ENCODE results near the gene DOK7. TPM values are rescaled to one million over a fixed set of nuclear protein-coding genes. Genes with fewer than 3 reads are reported as not detected.

Gene DOK7
- total and polyA plus RNA-seq, 2 donors (not counting 1 experiment from before 2014, with no cell fraction given) = 0.17 TPM; not detected in 1

GRCh38 chr4:3488820-3489219 lies 25.7 kb downstream of the DOK7 start:
- no peak for TF ChIP-seq CTCF (conservative IDR thresholded peaks at IDR 0.05 in 1 of 2, IDR thresholded peaks at IDR 0.05 in 1 of 2; ENCODE audit: low read depth in 1 of 2, low read length in 2 of 2)
- TF ChIP-seq EZH2 (IDR thresholded peaks at IDR 0.05; ENCODE audit: low read length, missing control alignments) = no peak
- H3K79me2 ChIP-seq (ENCODE audit: control insufficient read depth, insufficient read depth, low read length) = no peaks in the 10 kb centered on the region
- H3K9ac ChIP-seq (ENCODE audit: insufficient read depth, low read length) = no peak overlapping the region
- H3K36me3 ChIP-seq (ENCODE audit: control insufficient read depth, insufficient read depth, low read length) = no peaks in the 10 kb centered on the region
- H3K9me3 ChIP-seq (ENCODE audit: control insufficient read depth, insufficient read depth, low read depth, low read length) = no peaks in the 10 kb centered on the region
- no peak overlapping the region for H3K27ac ChIP-seq (ENCODE audit: insufficient read depth, low read length)
- H4K20me1 ChIP-seq (ENCODE audit: control insufficient read depth, extremely low read depth, insufficient read depth, low read length) = no peaks in the 10 kb centered on the region
- no peak overlapping the region for H3K4me3 ChIP-seq (replicated peaks in 1 of 4; ENCODE audit: control extremely low read depth in 1 of 4, insufficient read depth in 1 of 4, low read depth in 3 of 4, low read length in 4 of 4)
- H3K27me3 ChIP-seq (ENCODE audit: control insufficient read depth, insufficient read depth, low read length) = peaks cover 28% of the 10 kb centered on the region
- H3K4me1 ChIP-seq (ENCODE audit: control insufficient read depth, extremely low read depth, insufficient read depth, low read length) = no peaks in the 10 kb centered on the region
- DNase-seq (ENCODE audit: low read depth in 2 of 2) = no peak
- no peak overlapping the region for H2AFZ ChIP-seq (ENCODE audit: low read length)
- H3K4me2 ChIP-seq (ENCODE audit: extremely low read depth, insufficient read depth, low read length) = no peak overlapping the region

- H2AFZ ChIP-seq (ENCODE audit: low read length) = no peak overlapping the region
- H3K27ac ChIP-seq (ENCODE audit: insufficient read depth, low read length) = no peak overlapping the region
- peaks cover 25% of the 10 kb centered on the region for H3K27me3 ChIP-seq (ENCODE audit: control insufficient read depth, insufficient read depth, low read length)
- no peak for DNase-seq (ENCODE audit: low read depth in 2 of 2)
- no peak overlapping the region for H3K4me2 ChIP-seq (ENCODE audit: extremely low read depth, insufficient read depth, low read length)
- no peaks in the 10 kb centered on the region for H3K9me3 ChIP-seq (ENCODE audit: control insufficient read depth, insufficient read depth, low read depth, low read length)
- no peaks in the 10 kb centered on the region for H3K4me1 ChIP-seq (ENCODE audit: control insufficient read depth, extremely low read depth, insufficient read depth, low read length)
- H4K20me1 ChIP-seq (ENCODE audit: control insufficient read depth, extremely low read depth, insufficient read depth, low read length) = no peaks in the 10 kb centered on the region
- no peak overlapping the region for H3K4me3 ChIP-seq (replicated peaks in 1 of 4; ENCODE audit: control extremely low read depth in 1 of 4, insufficient read depth in 1 of 4, low read depth in 3 of 4, low read length in 4 of 4)
- no peak overlapping the region for H3K9ac ChIP-seq (ENCODE audit: insufficient read depth, low read length)
- H3K36me3 ChIP-seq (ENCODE audit: control insufficient read depth, insufficient read depth, low read length) = no peaks in the 10 kb centered on the region
- no peaks in the 10 kb centered on the region for H3K79me2 ChIP-seq (ENCODE audit: control insufficient read depth, insufficient read depth, low read length)
- TF ChIP-seq CTCF (conservative IDR thresholded peaks at IDR 0.05 in 1 of 2, IDR thresholded peaks at IDR 0.05 in 1 of 2; ENCODE audit: low read depth in 1 of 2, low read length in 2 of 2) (no peak), EZH2 (IDR thresholded peaks at IDR 0.05; ENCODE audit: low read length, missing control alignments) (peak; percentile 31)
These were observed 26.4 kb downstream of the DOK7 start for GRCh38 chr4:3489451-3489962.

- H3K79me2 ChIP-seq (ENCODE audit: control insufficient read depth, insufficient read depth, low read length) = no peaks in the 10 kb centered on the region
- no peak overlapping the region for H3K9ac ChIP-seq (ENCODE audit: insufficient read depth, low read length)
- no peak overlapping the region for H3K4me3 ChIP-seq (replicated peaks in 1 of 4; ENCODE audit: control extremely low read depth in 1 of 4, insufficient read depth in 1 of 4, low read depth in 3 of 4, low read length in 4 of 4)
- no peaks in the 10 kb centered on the region for H3K9me3 ChIP-seq (ENCODE audit: control insufficient read depth, insufficient read depth, low read depth, low read length)
- TF ChIP-seq CTCF (conservative IDR thresholded peaks at IDR 0.05 in 1 of 2, IDR thresholded peaks at IDR 0.05 in 1 of 2; ENCODE audit: low read depth in 1 of 2, low read length in 2 of 2) (no peak), EZH2 (IDR thresholded peaks at IDR 0.05; ENCODE audit: low read length, missing control alignments) (no peak)
- H3K36me3 ChIP-seq (ENCODE audit: control insufficient read depth, insufficient read depth, low read length) = no peaks in the 10 kb centered on the region
- no peaks in the 10 kb centered on the region for H4K20me1 ChIP-seq (ENCODE audit: control insufficient read depth, extremely low read depth, insufficient read depth, low read length)
- no peak overlapping the region for H3K27ac ChIP-seq (ENCODE audit: insufficient read depth, low read length)
- H3K27me3 ChIP-seq (ENCODE audit: control insufficient read depth, insufficient read depth, low read length) = peaks cover 24% of the 10 kb centered on the region
- H2AFZ ChIP-seq (ENCODE audit: low read length) = no peak overlapping the region
- no peak overlapping the region for H3K4me2 ChIP-seq (ENCODE audit: extremely low read depth, insufficient read depth, low read length)
- peak; percentile 30 to 41 for DNase-seq (ENCODE audit: low read depth in 2 of 2)
- no peaks in the 10 kb centered on the region for H3K4me1 ChIP-seq (ENCODE audit: control insufficient read depth, extremely low read depth, insufficient read depth, low read length)
These were observed 28.7 kb downstream of the DOK7 start for GRCh38 chr4:3491681-3492405.

All from fibroblast of lung (primary cell).